ENCODE data around the gene RAD18. TPM values are rescaled to one million over a fixed set of nuclear protein-coding genes. Genes with fewer than 3 reads are reported as not detected.

RAD18 gene
- total RNA-seq, 1 donor from 2014 or later, result 21.3 TPM

DNA sequence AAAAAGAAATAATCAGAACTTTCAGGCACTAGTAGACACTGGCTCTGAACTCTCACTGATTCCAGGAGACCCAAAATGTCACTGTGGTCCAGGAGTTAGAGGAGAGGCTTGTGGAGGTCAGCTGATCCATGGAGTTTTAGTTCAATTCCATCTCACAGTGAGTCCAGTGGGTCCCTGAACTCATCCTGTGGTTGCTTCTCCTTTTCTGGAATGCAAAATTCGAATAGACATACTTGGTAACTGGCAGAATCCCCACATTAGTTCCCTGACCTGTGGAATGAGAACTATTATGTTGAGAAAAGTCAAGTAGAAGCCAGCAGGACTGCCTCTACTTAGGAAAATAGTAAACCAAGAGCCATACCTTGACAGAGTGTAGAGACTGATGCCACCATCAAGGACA is 106.6 kb downstream of the RAD18 start:
- no peak for TF ChIP-seq CTCF (conservative IDR thresholded peaks at IDR 0.05)
- Mint-ChIP-seq H3K36me3 (peaks cover 6% of the 10 kb centered on the region), H3K4me3 (no peak overlapping the region), H3K27ac (no peak overlapping the region), H3K9me3 (no peaks in the 10 kb centered on the region), H3K27me3 (no peaks in the 10 kb centered on the region), H3K4me1 (ENCODE audit: unreplicated experiment) (no peaks in the 10 kb centered on the region)
- DNase-seq (ENCODE audit: extremely low spot score, unreplicated experiment), result no peak

GRCh38 chr3:8856071-8856470 is 107.2 kb downstream of the RAD18 start:
- no peak for TF ChIP-seq CTCF (conservative IDR thresholded peaks at IDR 0.05)
- no peak for DNase-seq (ENCODE audit: extremely low spot score, unreplicated experiment)
- H3K9me3 Mint-ChIP-seq, result no peaks in the 10 kb centered on the region
- no peaks in the 10 kb centered on the region for H3K4me1 Mint-ChIP-seq (ENCODE audit: unreplicated experiment)
- H3K36me3 Mint-ChIP-seq, result peaks cover 6% of the 10 kb centered on the region
- no peak overlapping the region for H3K4me3 Mint-ChIP-seq
- H3K27ac Mint-ChIP-seq, result no peak overlapping the region
- no peaks in the 10 kb centered on the region for H3K27me3 Mint-ChIP-seq

- no peaks in the 10 kb centered on the region for H3K4me1 Mint-ChIP-seq (ENCODE audit: unreplicated experiment)
These were observed 108.6 kb downstream of the RAD18 start for GRCh38 chr3:8854656-8855055.

GRCh38 chr3:8853081-8853480 is 110.2 kb downstream of the RAD18 start:
- H3K27me3 Mint-ChIP-seq, result no peaks in the 10 kb centered on the region
- no peaks in the 10 kb centered on the region for H3K9me3 Mint-ChIP-seq
- H3K27ac Mint-ChIP-seq, result no peak overlapping the region
- H3K4me3 Mint-ChIP-seq, result no peak overlapping the region
- H3K4me1 Mint-ChIP-seq (ENCODE audit: unreplicated experiment), result no peaks in the 10 kb centered on the region
- no peak for TF ChIP-seq CTCF (conservative IDR thresholded peaks at IDR 0.05)
- no peak for DNase-seq (ENCODE audit: extremely low spot score, unreplicated experiment)
- peaks cover 6% of the 10 kb centered on the region for H3K36me3 Mint-ChIP-seq

More at GRCh38 chr3:8854656-8855055, 108.6 kb downstream of the RAD18 start:
- no peak for TF ChIP-seq CTCF (conservative IDR thresholded peaks at IDR 0.05)
- no peak overlapping the region for H3K27ac Mint-ChIP-seq
- no peak overlapping the region for H3K4me3 Mint-ChIP-seq
- DNase-seq (ENCODE audit: extremely low spot score, unreplicated experiment), result no peak
- no peaks in the 10 kb centered on the region for H3K27me3 Mint-ChIP-seq
- no peaks in the 10 kb centered on the region for H3K9me3 Mint-ChIP-seq
- H3K36me3 Mint-ChIP-seq, result peaks cover 6% of the 10 kb centered on the region

DNA sequence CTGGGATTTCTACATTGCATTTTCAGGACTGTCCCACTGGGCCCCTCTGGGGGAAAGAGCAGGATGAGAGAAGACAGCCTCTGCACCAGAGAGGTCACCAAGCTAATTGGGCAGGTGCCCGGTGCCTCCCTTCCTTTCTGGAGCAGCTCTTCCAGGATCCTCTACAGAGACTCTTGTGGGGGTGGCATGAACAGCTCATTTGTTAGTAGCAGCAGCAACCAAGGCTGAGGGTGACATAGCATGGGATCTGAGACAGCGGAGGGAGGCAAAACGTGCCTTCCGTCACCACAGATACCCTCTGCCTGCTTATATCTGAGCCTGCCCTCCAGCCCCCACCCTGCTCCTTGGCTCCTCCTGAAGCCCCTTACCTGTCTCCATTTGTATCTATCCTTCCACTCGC is 110.8 kb downstream of the RAD18 start:
- Mint-ChIP-seq H3K27me3 (no peaks in the 10 kb centered on the region), H3K36me3 (peaks cover 6% of the 10 kb centered on the region), H3K4me3 (no peak overlapping the region), H3K27ac (no peak overlapping the region), H3K4me1 (ENCODE audit: unreplicated experiment) (no peaks in the 10 kb centered on the region), H3K9me3 (no peaks in the 10 kb centered on the region)
- no peak for TF ChIP-seq CTCF (conservative IDR thresholded peaks at IDR 0.05)
- DNase-seq (ENCODE audit: extremely low spot score, unreplicated experiment), result no peak

DNA sequence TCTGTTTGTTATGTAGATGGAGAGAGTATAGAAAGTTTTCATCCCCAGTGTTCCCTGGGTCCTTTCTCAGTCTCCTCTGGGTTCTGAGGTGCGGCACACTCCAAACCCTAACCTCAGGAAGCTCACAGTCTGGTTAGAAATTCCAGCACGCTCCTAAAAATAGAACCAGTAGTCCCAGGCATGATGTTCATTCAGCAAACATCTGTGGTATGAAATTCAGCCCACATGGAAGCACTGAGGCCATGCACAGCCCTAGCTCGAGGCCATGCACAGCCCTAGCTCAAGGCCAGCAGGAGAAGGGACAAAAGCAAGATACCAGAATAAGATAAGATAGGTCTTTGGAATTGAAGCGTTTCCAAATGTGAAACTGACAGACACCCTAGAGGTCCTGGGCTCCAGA is 111.6 kb downstream of the RAD18 start:
- DNase-seq (ENCODE audit: extremely low spot score, unreplicated experiment), result no peak
- Mint-ChIP-seq H3K27me3 (no peaks in the 10 kb centered on the region), H3K9me3 (no peaks in the 10 kb centered on the region), H3K36me3 (peaks cover 6% of the 10 kb centered on the region), H3K27ac (no peak overlapping the region), H3K4me3 (no peak overlapping the region), H3K4me1 (ENCODE audit: unreplicated experiment) (no peaks in the 10 kb centered on the region)
- no peak for TF ChIP-seq CTCF (conservative IDR thresholded peaks at IDR 0.05)
